GM19467 (cell line): ENCODE data around the gene TRAM1L1.

Experiments
- ATAC-seq: cut with Tn5 transposase; IDR thresholded peaks from one replicate; pipeline ENCODE4 v1.9.1; 2021; ENCODE audit warnings: mild to moderate bottlenecking, moderate library complexity; ENCODE audit not compliant: unreplicated experiment

The TRAM1L1 gene

GRCh38 chr4:117084866-117085701 is at the start of gene TRAM1L1:
Gene TRAM1L1, minus strand, starts transcription at chr4:117085576. Its CDS starts 183 bp downstream, at chr4:117085393.
- no peak for ATAC-seq

- no peak for ATAC-seq
Observed at GRCh38 chr4:117134386-117134785, 49.0 kb upstream of the TRAM1L1 start.

DNA sequence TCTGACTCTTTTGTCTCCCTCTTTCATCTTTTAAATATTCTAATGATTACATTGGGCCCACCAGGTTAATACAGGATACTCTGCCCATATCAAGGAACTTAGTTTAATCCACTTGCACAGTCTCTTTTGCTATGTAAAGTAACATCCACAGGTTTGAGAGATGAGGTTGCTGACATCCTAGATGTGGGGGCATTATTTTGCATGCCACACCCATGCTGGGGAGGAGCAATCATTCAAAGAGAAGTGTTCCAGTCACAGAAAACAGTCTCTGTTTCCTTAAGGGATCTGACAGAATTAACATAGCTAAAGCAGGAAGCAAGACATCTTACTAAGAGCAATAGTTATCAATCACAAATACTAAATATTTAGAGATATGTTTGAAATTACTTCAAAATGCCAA is 11.5 kb upstream of the TRAM1L1 start:
- no peak for ATAC-seq

DNA sequence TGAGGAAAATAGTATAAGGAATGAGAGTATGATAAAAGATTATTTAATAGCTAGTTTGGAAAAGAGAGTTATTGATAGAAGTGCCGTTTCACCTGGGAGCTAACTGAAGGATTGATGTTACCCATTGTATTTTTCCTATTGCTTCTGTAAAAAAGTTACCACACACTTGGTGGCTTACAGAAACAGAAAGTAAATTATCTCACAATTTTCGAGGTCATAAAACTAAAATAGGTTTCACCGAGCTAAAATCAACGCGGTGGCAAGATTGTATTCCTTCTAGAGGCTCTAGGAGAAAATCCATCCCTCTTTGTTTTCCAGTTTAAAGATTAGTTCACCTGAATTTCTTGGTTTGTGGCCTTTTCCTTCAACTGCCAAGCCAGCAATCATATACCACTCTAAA is 11.1 kb upstream of the TRAM1L1 start:
- ATAC-seq: no peak

DNA sequence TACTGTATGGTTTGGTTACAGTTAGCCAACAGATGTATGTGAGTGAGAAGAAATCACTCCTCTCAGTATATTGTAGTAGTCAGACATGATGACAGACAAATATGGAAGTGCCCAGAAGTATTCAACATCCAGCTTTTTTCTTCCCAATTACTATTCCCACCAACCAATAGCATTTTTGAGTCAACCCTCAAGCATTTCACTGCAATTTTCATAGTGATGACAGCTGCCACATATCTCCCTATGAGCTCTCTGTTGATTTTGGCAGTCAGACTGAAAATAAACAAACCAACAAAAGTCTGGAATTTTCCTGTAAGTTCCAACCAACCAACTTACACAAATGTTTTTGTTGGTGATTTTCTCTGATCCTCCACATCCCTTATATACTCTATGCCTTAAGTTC is 8.2 kb upstream of the TRAM1L1 start:
- no peak for ATAC-seq

GRCh38 chr4:117077760-117078159 is 7.6 kb downstream of the TRAM1L1 start:
- no peak for ATAC-seq

DNA sequence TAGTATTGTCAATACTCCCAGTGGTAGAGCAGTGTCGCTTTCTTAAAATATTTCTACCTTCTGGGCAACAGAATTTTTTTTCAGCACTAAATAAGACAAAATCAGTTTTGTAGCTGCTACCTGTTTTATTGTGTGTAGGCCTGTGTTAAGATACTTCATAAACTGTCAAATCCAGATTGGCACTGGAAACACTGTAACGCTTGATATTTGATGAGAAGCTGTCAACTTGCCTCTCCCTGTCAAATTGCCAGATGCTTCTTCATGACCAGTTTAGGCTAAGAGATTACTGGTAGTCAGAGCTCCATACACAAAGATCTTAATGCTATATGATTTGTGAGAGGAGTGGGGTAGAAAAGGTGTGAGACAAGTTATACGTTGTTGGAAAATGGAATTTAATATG is 17.3 kb downstream of the TRAM1L1 start:
- ATAC-seq: no peak

- ATAC-seq: no peak
Observed at GRCh38 chr4:117063961-117064696, 21.2 kb downstream of the TRAM1L1 start.

- ATAC-seq: no peak
Observed at GRCh38 chr4:117042962-117043361, 42.4 kb downstream of the TRAM1L1 start.
